Gastrocnemius medialis (tissue), 4 donors: ENCODE data around the gene XKR7.

ENCODE experiments used
- POLR2A ChIP-seq, 2 donors: fragments of 450-650 bp; IDR thresholded peaks; one replicate each; pipeline ENCODE4 v1.6.1; 2017; ENCODE audit warnings: antibody characterized with exemption in 2 of 2, mild to moderate bottlenecking in 2 of 2, moderate library complexity in 2 of 2
- TF ChIP-seq, protein P1 (sequence below), 5 experiments: fragments of 450-650 bp in 3 of 5; fragments of 200-600 bp in 2 of 5; sonication (generic) in 2 of 5; IDR thresholded peaks in 4 of 5; conservative IDR thresholded peaks in 1 of 5; 1 replicate in 4 of 5; 2 replicates in 1 of 5; pipeline ENCODE4 v1.5.1; 2016 to 2019; ENCODE audit warnings: antibody characterized with exemption in 5 of 5, mild to moderate bottlenecking in 3 of 5, moderate library complexity in 3 of 5

DNA sequence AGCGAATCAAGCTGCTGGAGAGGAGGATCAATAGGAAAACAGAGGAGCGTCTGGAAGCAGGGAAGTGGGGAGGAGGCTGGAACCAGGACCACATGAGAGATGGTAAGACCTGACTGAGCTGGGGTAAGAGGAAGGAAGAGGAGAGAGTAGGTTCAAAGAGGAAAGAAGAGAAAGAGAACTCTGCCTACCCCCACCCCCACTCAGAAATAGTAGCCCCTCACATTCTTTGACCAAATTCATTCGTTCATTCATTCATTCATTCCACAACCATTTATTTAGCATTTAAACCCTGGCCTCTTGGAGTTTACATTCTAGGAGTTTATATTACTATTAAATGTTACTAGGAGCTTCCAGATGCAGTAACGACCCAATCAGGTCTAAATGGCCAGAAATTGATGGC is 68.3 kb downstream of the XKR7 start:
- TF ChIP-seq POLR2A (IDR thresholded peaks at IDR 0.05) = no peak
- TF ChIP-seq, protein P1, sequence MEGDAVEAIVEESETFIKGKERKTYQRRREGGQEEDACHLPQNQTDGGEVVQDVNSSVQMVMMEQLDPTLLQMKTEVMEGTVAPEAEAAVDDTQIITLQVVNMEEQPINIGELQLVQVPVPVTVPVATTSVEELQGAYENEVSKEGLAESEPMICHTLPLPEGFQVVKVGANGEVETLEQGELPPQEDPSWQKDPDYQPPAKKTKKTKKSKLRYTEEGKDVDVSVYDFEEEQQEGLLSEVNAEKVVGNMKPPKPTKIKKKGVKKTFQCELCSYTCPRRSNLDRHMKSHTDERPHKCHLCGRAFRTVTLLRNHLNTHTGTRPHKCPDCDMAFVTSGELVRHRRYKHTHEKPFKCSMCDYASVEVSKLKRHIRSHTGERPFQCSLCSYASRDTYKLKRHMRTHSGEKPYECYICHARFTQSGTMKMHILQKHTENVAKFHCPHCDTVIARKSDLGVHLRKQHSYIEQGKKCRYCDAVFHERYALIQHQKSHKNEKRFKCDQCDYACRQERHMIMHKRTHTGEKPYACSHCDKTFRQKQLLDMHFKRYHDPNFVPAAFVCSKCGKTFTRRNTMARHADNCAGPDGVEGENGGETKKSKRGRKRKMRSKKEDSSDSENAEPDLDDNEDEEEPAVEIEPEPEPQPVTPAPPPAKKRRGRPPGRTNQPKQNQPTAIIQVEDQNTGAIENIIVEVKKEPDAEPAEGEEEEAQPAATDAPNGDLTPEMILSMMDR (IDR thresholded peaks at IDR 0.05 in 4 of 5, conservative IDR thresholded peaks at IDR 0.05 in 1 of 5) = no peak
